ENCODE results near the gene B4GAT1. TPM values are rescaled to one million over a fixed set of nuclear protein-coding genes. Genes with fewer than 3 reads are reported as not detected.

The B4GAT1 gene
- total RNA-seq, 1 donor from 2014 or later, result 40.9 TPM

DNA sequence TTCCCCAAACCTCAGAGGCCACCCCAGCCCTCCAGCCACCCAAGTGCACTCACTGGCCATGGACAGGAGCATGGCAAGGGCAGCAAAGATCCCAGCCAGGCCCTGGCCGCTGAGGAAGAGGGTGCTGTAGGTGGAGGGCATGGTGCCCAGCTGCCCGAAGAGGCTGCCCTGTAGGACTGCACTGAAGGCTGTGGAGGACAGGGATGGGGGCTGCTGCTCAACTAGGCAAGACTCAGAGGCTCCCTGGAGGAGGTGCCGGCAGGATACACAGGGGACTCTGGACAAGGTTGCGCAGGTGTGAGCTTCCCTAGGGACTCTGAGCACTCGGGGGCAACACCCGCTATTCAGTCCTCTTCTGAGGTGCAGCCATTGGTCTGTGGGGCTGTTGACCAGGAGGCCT is 21.1 kb upstream of the B4GAT1 start:
- Mint-ChIP-seq H3K4me3 (peak overlapping the region; percentile 12), H3K36me3 (peaks cover 11% of the 10 kb centered on the region), H3K27me3 (ENCODE audit: insufficient read depth, low read depth) (peaks cover 7% of the 10 kb centered on the region), H3K9me3 (no peaks in the 10 kb centered on the region), H3K27ac (no peak overlapping the region), H3K4me1 (peaks cover 22% of the 10 kb centered on the region)
- Histone ChIP-seq H3K4me2 (no peak overlapping the region), H2AFZ (replicated peaks) (no peak overlapping the region), H4K20me1 (ENCODE audit: low read depth) (peaks cover 11% of the 10 kb centered on the region), H3K9ac (no peak overlapping the region), H3K27me3 (no peaks in the 10 kb centered on the region), H3K4me3 (no peak overlapping the region), H3K36me3 (no peaks in the 10 kb centered on the region), H3F3A (ENCODE audit: low read depth) (peaks cover 73% of the 10 kb centered on the region), H3K79me2 (ENCODE audit: low read depth) (peaks cover 22% of the 10 kb centered on the region), H3K4me1 (peaks cover 14% of the 10 kb centered on the region), H3K27ac (no peak overlapping the region), H3K9me3 (ENCODE audit: low read depth) (no peaks in the 10 kb centered on the region)
- TF ChIP-seq, protein P1, sequence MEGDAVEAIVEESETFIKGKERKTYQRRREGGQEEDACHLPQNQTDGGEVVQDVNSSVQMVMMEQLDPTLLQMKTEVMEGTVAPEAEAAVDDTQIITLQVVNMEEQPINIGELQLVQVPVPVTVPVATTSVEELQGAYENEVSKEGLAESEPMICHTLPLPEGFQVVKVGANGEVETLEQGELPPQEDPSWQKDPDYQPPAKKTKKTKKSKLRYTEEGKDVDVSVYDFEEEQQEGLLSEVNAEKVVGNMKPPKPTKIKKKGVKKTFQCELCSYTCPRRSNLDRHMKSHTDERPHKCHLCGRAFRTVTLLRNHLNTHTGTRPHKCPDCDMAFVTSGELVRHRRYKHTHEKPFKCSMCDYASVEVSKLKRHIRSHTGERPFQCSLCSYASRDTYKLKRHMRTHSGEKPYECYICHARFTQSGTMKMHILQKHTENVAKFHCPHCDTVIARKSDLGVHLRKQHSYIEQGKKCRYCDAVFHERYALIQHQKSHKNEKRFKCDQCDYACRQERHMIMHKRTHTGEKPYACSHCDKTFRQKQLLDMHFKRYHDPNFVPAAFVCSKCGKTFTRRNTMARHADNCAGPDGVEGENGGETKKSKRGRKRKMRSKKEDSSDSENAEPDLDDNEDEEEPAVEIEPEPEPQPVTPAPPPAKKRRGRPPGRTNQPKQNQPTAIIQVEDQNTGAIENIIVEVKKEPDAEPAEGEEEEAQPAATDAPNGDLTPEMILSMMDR (IDR thresholded peaks at IDR 0.05), result no peak
- no peak for TF ChIP-seq EZH2phosphoT487 (IDR thresholded peaks at IDR 0.05)
- no peak for TF ChIP-seq EZH2 (IDR thresholded peaks at IDR 0.05)
- no peak for DNase-seq (ENCODE audit: low spot score)

- no peaks in the 10 kb centered on the region for H3K9me3 Mint-ChIP-seq
- Histone ChIP-seq H3K36me3 (no peaks in the 10 kb centered on the region), H3K79me2 (ENCODE audit: low read depth) (peaks cover 22% of the 10 kb centered on the region), H2AFZ (replicated peaks) (no peak overlapping the region), H3F3A (ENCODE audit: low read depth) (peaks cover 65% of the 10 kb centered on the region), H4K20me1 (ENCODE audit: low read depth) (peaks cover 11% of the 10 kb centered on the region), H3K9me3 (ENCODE audit: low read depth) (no peaks in the 10 kb centered on the region), H3K27me3 (no peaks in the 10 kb centered on the region), H3K9ac (no peak overlapping the region), H3K4me1 (peaks cover 6% of the 10 kb centered on the region), H3K4me2 (no peak overlapping the region), H3K27ac (no peak overlapping the region), H3K4me3 (no peak overlapping the region)
- peaks cover 7% of the 10 kb centered on the region for H3K27me3 Mint-ChIP-seq (ENCODE audit: insufficient read depth, low read depth)
- DNase-seq (ENCODE audit: low spot score), result no peak
- peaks cover 11% of the 10 kb centered on the region for H3K36me3 Mint-ChIP-seq
- no peak overlapping the region for H3K27ac Mint-ChIP-seq
- TF ChIP-seq EZH2 (IDR thresholded peaks at IDR 0.05) (no peak), EZH2phosphoT487 (IDR thresholded peaks at IDR 0.05) (no peak)
- TF ChIP-seq, protein P1 (IDR thresholded peaks at IDR 0.05), result no peak
- peaks cover 15% of the 10 kb centered on the region for H3K4me1 Mint-ChIP-seq
- peak overlapping the region; percentile 12 for H3K4me3 Mint-ChIP-seq
Measured at GRCh38 chr11:66367561-66368312, 20.3 kb upstream of the B4GAT1 start.

DNA sequence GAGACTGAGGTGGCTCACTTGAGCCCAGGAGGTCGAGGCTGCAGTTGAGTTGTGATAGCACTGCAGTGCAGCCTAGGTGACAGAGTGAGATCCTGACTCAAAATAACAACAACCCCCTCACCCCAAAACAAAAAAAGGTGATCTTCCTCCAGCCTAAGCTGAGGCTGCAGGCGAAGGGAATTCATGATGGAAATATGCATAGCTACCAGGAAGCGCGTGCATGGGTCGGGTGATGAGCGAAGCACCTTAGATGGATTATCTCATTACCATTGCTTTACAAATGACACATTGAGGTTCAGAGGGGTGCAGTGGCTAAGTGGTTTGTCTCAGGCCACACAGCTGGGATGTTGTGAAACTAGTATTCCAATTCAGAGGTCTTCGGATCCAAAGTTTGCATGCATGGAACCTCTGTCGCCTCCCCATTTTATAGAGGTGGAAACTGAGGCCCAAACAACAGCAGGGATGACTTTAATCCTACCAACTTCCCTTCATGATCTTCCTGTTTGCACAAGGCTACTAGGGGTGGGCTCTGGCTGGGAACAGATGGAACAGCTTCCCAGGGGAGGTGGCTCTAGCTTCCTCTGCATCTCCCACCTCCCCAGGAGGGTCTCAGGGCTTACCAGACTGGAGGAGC is 19.5 kb upstream of the B4GAT1 start:
- no peaks in the 10 kb centered on the region for H3K9me3 Mint-ChIP-seq
- Histone ChIP-seq H3K27me3 (no peaks in the 10 kb centered on the region), H3K27ac (peak overlapping the region; percentile 29), H2AFZ (replicated peaks) (no peak overlapping the region), H3K36me3 (no peaks in the 10 kb centered on the region), H3K4me1 (no peaks in the 10 kb centered on the region), H3K4me3 (no peak overlapping the region), H3K4me2 (no peak overlapping the region), H3F3A (ENCODE audit: low read depth) (peaks cover 64% of the 10 kb centered on the region), H3K9ac (no peak overlapping the region), H3K79me2 (ENCODE audit: low read depth) (peaks cover 22% of the 10 kb centered on the region), H4K20me1 (ENCODE audit: low read depth) (peaks cover 11% of the 10 kb centered on the region), H3K9me3 (ENCODE audit: low read depth) (no peaks in the 10 kb centered on the region)
- H3K27me3 Mint-ChIP-seq (ENCODE audit: insufficient read depth, low read depth), result peaks cover 10% of the 10 kb centered on the region
- DNase-seq (ENCODE audit: low spot score), result no peak
- H3K4me3 Mint-ChIP-seq, result no peak overlapping the region
- peaks cover 14% of the 10 kb centered on the region for H3K36me3 Mint-ChIP-seq
- TF ChIP-seq EZH2phosphoT487 (IDR thresholded peaks at IDR 0.05) (no peak), EZH2 (IDR thresholded peaks at IDR 0.05) (no peak)
- TF ChIP-seq, protein P1 (IDR thresholded peaks at IDR 0.05), result no peak
- H3K27ac Mint-ChIP-seq, result no peak overlapping the region
- peaks cover 13% of the 10 kb centered on the region for H3K4me1 Mint-ChIP-seq
